GM18873 (cell line): ENCODE results near the gene CD200.
"Not testable (repeated sequence)": the region's sequence is repeated elsewhere in the genome, so short reads cannot be mapped to it uniquely, and the experiment has no call there.

Source experiments
- ATAC-seq: cut with Tn5 transposase; IDR thresholded peaks from one replicate; pipeline ENCODE4 v1.9.1; 2021; ENCODE audit warnings: mild to moderate bottlenecking, moderate library complexity, moderate number of reproducible peaks; ENCODE audit not compliant: unreplicated experiment, low FRiP score

Gene CD200

DNA sequence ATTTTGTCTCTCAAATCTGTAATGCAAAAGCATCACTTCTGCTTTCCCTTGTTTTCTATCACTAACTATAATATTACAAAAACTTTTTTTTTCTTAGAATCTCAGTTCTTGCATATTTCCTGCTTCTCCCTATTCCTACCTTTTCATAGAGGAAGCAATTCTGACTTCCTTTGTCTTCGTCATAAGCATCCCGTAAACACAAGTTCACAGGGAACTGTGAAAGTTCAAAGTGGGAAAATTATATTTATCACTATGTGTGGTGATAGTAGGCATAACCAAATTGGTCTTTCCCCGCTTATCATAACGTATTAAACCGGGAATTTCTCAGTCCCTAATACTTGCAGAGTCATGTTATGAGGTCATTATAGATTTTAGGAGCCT is 22.3 kb downstream of the CD200 start:
- ATAC-seq, result no peak

DNA sequence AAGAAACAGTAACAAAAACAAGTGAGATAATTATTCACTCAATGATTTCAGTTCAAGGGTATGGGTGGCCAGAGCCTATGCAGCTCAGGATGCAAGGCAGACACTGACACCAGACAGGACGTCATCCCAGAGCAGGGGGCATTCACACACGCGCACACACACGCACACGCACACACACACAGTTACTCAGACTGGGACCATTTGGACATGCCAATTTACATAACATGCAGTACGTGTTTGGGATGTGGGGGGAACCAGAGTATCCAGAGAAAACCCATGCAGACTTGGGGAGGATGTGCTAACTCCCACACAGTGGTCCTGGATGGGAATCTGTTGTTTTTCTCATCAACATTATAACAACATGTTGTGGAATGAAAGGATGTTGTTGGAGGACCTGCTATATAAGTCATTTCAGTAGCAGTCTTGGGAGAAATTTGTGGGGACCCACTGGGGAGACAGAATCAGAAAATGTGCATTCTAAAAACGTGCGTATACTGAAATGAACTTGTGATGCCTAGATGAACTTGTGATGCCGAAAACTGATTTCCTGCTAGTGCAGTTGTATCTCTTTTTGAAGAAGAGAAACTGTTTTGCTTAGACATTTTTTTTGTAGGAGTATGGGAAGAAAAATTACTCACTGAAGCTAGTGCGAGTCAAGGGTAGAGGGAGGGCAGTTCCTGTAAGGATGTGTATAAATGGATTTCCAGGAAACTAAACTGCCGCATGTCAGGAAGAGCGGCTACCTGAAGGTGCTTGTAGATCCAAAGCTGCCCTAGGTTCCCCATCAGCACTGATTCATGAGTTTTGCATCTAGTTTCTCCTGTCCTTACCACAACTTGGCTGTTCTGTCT is 25.2 kb downstream of the CD200 start:
- ATAC-seq, result no peak

DNA sequence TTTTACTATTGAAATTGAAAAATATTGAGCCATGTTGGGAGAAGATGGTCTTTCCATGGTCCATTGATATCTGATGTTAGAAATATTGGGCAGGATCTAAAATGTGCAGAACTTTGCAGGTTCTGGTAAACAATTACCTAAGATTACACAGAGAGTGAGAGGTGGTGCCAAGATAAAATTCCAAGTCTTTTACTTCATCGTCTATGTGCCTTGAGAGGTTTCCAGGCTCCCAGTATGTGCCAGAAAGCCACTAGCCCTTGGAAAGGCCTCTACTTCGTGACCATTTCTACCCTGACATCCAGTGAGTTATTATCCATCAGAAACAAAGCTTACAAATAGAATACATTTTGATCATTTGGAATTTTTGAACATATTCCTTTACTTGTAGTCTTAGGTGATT is 27.6 kb downstream of the CD200 start:
- ATAC-seq, result no peak

DNA sequence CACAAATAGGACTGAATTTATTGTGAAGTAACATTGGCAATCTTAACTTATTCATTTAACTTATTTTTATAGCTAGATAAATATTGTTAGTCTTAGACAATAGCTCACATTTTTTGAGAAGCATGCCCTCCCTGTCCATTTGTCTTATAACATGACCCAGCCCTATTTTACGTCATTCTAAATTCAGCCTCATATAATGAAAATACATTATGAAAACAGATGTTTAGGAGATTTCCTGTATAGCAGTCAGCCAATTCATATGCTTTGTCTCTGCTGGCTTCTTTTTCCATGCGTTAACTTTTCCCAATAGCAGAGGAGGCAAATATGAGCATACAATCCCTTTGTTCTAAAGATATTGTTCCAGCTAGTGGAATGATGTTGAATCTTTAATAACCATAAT is 29.3 kb downstream of the CD200 start:
- no peak for ATAC-seq

DNA sequence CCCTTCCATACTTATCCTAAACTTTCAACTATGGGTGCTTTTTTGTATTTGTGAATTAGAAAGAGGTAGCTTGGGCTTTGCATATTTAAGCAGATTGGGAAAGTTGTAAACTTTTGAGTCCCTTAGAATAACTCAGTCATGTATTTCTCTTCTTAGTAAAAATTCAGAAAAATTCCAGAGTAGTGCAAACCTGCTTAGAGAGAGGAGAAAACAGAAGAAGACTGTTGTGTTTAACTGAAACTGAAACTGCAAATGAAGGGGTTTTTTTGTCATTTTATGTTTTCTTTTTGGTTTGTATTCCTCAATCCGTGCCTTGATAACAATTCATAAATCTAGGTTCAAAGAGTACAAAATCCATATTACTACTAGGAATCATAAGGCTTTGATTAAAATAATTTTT is 31.3 kb downstream of the CD200 start:
- peak; percentile 50 for ATAC-seq

DNA sequence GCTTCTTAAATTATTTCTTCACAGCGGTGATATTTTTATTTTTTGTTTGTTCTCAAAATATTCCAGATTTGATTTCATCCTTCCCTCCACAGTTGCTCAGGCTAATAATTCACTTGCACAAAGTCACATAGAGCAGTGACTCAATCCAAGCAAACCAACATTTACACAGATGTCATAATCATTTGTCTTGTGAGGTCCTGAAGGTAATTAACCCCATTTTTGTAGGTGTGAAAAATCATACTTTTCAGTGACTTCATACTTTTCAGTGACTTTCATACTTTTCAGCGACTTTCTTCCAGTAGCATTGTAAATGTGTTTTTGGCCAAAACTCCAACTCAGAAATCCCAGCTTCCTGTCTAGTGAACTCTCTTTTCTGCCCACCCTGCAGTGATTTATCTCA is 32.1 kb downstream of the CD200 start:
- no peak for ATAC-seq

DNA sequence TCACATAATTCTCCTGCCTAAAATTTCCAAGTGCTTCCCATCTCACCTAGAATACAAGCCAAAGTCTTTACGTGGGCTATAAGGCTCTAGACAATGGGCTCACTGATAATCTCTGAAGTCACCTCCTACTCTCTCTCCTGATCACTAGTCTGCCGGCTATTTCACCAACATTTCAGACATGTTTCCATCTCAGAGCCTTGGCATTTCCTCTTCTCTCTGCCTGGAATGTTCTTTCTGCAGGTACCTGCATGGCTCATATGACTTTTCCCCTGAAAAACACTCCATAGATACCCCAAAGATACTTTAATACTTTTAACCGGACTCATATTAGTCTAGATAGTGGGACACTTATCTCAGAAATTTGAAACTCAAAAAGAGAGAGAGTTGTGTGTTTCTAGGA is 32.7 kb downstream of the CD200 start:
- ATAC-seq, result no peak

DNA sequence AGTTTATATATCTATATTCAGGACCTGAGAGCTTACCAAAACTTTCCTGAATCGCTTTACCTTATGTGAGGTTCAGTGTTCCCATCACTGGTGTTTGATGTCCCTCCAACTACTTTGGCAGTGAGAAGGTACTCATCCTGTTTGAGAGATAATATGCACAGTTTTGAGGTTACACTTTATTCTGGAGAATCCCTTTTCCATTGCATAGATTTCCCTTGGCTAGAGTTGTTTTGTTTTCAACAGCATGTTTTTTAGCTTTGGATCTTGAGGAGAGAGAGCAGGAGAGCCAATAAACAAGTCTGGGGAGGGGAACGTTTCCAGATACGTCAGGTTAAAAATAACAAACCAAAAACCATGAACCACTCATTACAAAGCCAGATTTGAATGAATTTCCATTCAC is 33.6 kb downstream of the CD200 start:
- no peak for ATAC-seq

DNA sequence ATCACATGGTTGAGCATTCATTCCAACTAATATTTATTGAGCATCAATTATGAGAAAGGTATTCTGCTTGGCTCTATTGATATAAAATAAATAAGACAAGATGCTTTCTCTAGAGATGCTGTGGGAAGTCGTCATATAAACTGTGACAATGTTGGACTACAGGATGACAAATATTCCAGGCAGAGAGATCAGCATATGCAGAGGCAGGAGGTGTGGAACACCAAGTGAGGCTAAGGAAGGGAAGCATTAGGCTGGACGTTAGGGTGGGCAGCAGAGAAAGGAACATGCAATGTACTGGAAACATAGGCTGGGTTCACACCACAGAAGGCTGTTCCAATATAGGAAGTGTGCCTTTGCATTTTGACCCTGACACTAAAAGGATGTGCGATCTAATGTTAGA is 38.6 kb downstream of the CD200 start:
- no peak for ATAC-seq

DNA sequence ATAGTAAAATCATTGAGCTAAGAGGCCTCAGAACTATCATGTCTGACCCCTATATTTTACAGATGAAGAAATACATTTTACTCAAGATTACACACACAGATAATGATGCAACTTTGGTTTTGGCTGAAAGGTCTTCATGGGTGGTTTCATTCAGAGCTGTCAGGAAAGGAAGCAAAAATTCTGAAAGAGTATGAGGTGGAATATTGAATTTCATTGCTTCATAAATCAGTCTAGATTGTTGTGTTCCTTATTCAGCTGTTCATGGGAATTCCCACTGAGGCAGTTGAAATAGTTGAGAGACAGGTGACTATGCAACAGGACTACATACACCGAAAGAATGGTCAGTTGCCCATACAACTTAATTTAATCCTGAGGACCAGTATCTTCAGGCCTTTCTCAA is 39.4 kb downstream of the CD200 start:
- ATAC-seq, result no peak

DNA sequence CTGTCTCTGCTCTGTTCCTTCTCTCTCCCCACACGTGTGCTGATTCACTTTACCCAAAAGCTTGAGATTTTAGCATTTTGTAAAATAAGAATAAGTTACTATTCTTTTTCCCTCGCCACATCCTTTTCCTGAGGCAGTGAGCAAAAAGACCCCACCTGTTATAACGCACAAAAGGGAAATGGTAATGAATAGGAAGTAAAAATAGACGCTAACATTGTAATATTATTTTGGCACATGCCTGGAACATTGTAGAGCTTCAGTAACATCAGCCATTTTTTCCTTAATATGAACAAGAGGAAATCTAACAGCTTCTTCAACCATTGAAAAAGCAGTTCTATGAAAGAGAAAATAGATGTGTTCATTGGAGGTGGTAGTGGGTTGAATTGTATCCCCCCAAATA is 40.5 kb downstream of the CD200 start:
- ATAC-seq, result no peak

DNA sequence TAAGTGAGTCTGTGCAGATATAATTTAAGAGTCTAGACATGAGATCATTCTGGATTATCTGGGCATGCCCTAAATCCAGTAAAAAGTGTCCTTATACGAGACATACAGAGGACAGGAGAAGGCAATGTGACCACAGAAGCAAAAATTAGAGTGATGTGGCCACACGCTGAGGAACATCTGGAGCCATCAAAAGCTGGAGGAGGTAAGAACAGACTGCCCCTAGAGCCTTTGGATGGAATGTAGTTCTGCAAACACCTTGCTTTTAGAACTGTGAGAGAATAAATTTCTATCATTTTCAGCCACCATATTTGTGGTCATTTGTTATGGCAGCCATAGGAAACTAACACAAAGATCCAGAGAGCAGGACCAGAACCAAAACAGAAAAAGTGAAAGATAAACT is 41.0 kb downstream of the CD200 start:
- ATAC-seq, result no peak

DNA sequence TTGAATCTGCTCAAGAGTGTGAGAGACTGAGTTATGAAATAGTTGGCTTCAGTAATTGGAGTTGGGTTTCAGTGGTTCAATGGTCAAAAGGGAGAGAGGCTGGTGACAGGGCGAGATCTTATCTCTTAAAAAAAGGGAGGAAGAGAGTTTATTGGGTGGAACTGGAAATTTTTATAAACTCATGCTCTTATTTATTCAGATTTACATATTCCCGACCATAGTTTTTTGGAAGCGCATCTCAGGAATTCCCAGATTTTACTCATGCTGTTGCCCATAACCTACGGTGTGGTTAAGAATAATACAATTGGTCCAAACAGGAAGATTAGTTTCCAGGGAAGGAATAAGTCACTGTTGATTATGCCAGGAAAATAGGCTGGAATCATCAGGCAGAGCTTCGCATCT is 41.4 kb downstream of the CD200 start:
- ATAC-seq, result no peak

DNA sequence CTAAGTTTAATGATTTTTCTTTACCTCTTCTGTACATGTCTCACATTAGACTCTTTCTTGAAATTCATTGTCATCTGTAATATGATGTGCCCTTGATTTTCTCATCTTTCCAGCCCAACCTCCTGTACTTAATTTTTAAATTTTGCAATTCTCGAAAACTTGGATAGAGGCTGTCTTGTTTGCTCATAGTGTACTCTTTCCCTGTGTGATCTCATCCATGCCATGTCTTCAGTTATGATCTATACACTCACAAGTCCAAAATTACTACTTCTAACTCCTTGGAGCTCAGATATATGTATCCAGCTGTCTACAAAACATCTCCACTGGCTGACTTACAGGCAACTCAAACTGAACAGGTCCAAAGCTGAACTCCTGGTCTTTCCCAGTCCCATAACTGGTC is 42.2 kb downstream of the CD200 start:
- no peak for ATAC-seq

DNA sequence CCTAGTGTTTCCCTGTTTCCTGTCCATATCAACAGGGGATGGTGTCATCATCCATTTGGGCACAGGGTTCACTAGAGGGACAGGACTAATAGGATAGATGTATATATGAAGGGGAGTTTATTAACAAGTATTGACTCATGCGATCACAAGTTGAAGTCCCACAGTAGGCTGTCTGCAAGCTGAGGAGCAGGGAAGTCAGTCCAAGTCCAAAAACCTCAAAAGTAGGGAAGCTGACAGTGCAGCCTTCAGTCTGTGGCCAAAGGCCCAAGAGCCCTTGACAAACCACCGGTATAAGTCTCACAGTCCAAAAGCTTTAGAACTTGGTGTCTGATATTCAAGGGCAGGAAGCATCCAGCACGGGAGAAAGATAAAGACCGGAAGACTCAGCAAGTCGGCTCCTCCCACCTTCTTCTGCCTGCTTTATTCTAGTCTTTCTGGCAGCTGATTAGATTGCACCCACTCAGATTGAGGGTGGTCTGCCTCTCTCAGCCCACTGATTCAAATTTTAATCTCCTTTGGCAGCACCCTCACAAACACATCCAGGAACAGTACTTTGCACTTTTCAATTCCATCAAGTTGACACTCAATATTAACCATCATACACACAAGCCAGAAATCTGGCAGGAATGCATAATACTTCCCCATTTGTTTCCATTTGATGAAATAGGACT is 43.4 kb downstream of the CD200 start:
- ATAC-seq, result no peak

DNA sequence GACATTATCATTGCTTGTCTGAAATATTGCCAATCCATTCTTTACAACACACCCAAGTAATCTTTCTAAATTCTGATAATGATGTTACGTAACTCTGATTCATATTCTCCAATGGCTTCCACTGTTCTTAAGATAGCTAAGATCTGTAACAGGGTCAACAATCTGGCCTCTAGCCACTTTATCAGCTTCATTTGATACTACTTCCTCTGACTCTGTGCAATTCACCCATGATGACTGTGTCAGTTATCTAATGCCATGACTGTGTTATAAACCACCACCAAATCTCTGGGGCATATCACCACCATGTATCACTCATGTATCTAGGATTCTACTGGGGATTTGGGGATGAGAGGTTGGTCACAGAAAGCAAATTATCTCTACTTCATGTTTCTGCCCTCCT is 44.0 kb downstream of the CD200 start:
- no peak for ATAC-seq

DNA sequence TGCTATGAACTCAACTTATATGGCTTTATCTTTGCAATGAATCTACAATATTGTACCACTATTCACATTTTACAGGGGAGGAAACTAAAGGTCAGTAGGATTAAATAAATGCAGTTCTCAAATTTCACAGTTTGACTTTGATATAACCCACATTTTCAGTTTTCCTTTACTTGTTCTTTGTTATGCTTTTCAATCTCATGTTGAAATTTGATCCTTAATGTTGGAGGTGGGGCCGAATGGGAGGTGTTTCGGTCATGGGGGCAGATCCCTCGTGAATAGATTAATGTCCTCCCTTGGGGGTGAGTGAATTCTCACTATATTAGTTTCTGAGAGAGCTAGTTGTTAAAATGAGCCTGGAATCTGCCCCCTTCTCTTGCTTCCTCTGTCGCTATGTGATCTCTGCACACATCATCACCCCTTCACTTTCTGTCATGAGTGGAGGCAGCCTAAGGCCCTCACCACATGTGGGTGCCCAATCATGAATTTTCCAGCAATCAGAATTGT is 44.7 kb downstream of the CD200 start:
- ATAC-seq, result no peak

DNA sequence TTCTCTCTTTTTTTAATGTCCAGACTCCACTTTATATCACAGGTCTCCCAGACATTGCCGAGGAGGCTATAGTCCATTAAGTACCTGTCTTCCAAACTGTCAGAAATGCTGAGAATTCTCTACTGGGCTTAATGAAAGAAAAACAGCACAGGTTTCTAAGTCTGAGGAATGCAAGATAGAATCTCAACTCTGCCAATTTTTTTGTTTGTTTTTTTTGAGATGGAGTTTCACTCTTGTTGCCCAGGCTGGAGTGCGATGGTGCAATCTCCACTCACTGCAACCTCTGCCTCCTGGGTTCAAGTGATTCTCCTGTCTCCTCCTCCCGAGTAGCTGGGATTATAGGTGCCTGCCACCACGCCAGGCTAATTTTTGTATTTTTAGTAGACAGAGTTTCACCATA is 45.4 kb downstream of the CD200 start:
- not testable (repeated sequence) for ATAC-seq

DNA sequence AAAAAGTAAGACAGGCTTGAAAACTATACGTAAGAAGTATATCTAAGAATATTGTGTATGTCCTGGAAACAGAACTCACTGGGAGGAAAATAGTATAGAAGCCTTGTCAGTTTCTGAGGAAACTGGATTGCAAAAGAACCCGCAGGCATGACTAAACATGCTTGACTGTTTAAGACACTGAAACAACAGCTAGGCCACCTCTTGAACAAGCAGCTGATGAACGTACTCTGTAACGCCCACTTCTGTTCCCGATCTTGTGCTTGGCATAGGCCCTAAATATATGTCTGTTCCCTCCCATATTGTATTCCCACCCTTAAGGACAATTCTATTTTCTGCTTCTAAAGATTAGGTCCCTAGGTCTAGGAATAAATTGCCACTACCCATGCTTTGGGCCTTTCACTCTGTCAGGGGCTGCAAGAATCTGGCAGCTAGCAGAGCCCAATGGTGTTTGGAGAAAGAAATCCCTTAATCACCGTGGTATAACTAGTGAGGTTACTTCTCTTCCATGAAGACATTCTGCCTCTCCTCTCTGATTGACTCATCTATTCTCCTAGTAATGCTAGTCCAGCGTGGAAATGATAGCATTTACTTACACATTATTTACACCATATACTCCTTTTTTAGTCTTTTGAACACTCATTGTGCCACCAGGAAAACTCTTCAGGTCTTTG is 46.2 kb downstream of the CD200 start:
- ATAC-seq, result no peak

DNA sequence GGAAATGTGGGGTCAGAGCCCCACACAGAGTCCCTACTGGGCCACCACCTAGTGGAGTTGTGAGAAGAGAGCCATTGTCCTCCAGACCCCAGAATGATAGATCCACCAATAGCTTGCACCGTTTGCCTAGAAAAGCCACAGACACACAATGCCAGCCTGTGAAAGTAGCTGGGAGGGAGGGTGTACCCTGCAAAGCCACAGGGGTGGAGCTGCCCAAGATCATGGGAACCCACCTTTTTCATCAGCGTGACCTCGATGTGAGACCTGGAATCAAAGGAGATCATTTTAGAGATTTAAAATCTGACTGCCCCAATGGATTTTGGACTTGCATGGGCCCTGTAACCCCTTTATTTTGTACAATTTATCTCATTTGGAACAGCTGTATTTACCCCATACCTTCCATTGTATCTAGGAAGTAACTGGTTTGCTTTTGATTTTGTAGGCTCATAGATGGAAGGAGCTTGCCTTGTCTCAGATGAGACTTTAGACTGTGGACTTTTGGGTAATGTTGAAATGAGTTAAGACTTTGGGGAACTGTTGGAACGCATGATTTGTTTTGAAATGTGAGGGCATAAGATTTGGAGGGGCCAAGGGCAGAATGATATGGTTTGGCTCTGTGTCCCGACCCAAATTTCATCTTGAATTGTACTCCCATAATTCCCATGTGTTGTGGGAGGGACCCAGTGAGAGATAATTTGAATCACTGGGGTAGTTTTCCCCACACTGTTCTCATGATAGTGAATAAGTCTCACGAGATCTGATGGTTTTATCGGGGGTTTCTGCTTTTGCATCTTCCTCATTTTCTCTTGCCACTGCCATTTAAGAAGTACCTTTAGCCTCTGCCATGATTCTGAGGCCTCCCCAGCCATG is 49.0 kb downstream of the CD200 start:
- no peak for ATAC-seq
